Motor neuron (in vitro differentiated cells): Measurements from ENCODE around the gene FAAH. TPM values are rescaled to one million over a fixed set of nuclear protein-coding genes. Genes with fewer than 3 reads are reported as not detected.

Experiments
- ATAC-seq, 8 experiments: fragments of 200-7000 bp; cut with Tn5 transposase; replicated peaks in 6 of 8; 2 replicates each; pipeline ENCODE4 v1.8.0; 2021; ENCODE audit warnings: mild to moderate bottlenecking in 8 of 8, moderate library complexity in 8 of 8
- H3K27ac ChIP-seq, 2 donors: fragments of 250-450 bp; sonication (Bioruptor Pico); 2 replicates each; pipeline ENCODE4 v1.9.0; 2021; ENCODE audit warnings: antibody characterized with exemption in 2 of 2, mild to moderate bottlenecking in 2 of 2, moderate library complexity in 1 of 2
- H3K4me1 ChIP-seq, 2 donors: fragments of 250-450 bp; sonication (Bioruptor Pico); replicated peaks in 1 of 2; 2 replicates each; pipeline ENCODE4 v1.6.1; 2021; ENCODE audit warnings: antibody characterized with exemption in 2 of 2, mild to moderate bottlenecking in 2 of 2, moderate library complexity in 1 of 2
- H3K4me3 ChIP-seq, 5 donors: fragments of 250-450 bp; sonication (Bioruptor Pico); 2 replicates each; pipeline ENCODE4 v1.9.0; 2021; ENCODE audit warnings: antibody characterized with exemption in 5 of 5, mild to moderate bottlenecking in 5 of 5, moderate library complexity in 4 of 5
- WGBS, 10 experiments: fragments of 450-650 bp; shearing (Covaris generic); methylation state at CpG; one replicate each; pipeline ENCODE4 v1.0.0; 2022; 5-methylcytosine and 5-hydroxymethylcytosine counted together
- in situ Hi-C, 9 experiments: fragments of 400-800 bp; cut with MboI; loops; one replicate each; pipeline ENCODE4 v1.15.0; 2021; ENCODE audit warnings: low sequenced_read_pairs in 9 of 9, low pct_unique_long_range_greater_than_20kb in 2 of 9; ENCODE audit not compliant: unreplicated experiment in 9 of 9
- total RNA-seq, 8 experiments: library from RNA; unstranded; fragments of 300-600 nt; gene quantifications; 2 replicates each; pipeline versions ENCODE4 v1.2.3 to v1.2.4, GENCODE V29; 2022

Gene FAAH
- total RNA-seq, 8 experiments from 2014 or later = 1.7 to 10.5 (median 8.3) TPM

DNA sequence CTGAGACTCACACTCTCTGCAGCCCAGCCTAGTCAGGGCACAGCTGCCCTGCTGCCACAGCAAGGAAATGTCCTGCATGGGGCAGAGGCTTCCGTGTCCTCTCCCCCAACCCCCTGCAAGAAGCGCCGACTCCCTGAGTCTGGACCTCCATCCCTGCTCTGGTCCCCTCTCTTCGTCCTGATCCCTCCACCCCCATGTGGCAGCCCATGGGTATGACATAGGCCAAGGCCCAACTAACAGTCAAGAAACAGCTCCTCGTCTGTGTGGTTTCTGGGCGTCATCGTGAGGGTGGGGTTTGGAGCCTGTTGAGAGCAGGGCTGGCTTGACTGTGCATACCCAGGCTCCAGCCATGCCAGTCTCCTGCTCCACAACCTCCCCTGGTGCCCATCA is 19.5 kb downstream of the FAAH start:
- H3K27ac ChIP-seq = no peak overlapping the region

DNA sequence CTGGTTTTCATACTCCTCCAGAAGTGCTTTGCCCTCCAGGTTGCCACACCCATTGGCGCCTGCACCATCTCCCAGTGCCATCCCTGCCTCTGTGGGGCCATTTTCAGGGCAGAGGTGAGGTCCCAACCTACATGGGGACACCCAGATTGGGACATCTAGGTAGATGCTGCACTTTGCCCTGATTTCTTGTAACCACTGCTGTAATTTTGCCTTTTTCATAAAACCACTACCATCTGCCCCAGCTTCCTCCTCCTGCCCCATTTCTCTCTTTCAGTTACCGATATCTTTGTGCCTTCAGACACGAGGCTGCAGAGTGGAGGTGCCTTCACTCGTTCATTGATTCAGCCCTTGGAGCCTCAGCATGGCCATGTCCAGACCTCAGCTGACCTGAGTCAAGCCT is 21.4 kb downstream of the FAAH start:
- no peak for ATAC-seq
- H3K4me3 ChIP-seq = no peak overlapping the region
- in situ Hi-C loops = no loop called here
- H3K27ac ChIP-seq = no peak overlapping the region
- H3K4me1 ChIP-seq = peaks cover 0 to 2% of the 10 kb centered on the region in 2 donors
- 41 to 64% (median 62%) methylated on average over 2 to 3 of the region's 4 CpGs; no CpG with 5 or more reads in 5 of the 10 experiments for WGBS, 10 experiments

More for the DNA sequence above, 19.5 kb downstream of the FAAH start:
- Histone ChIP-seq H3K4me3 (no peak overlapping the region), H3K4me1 (peaks cover 0 to 2% of the 10 kb centered on the region in 2 donors)
- in situ Hi-C loops = no loop called here
- ATAC-seq = peak; percentile 19 to 88 (median 42)
- WGBS, 10 experiments = 44 to 80% (median 56%) methylated on average over 2 to 5 of the region's 7 CpGs; no CpG with 5 or more reads in 7 of the 10 experiments

- in situ Hi-C loops = no loop called here
- Histone ChIP-seq H3K27ac (no peak overlapping the region), H3K4me1 (no peaks in the 10 kb centered on the region), H3K4me3 (no peak overlapping the region)
- WGBS, 10 experiments = 10 to 90% (median 64%) methylated on average over 2 to 6 of the region's 10 CpGs; no CpG with 5 or more reads in 3 of the 10 experiments
- ATAC-seq = no peak
These were observed 24.9 kb downstream of the FAAH start for GRCh38 chr1:46418976-46419375.

- Histone ChIP-seq H3K4me3 (no peak overlapping the region), H3K27ac (no peak overlapping the region), H3K4me1 (peaks cover 0 to 2% of the 10 kb centered on the region in 2 donors)
- in situ Hi-C loops = no loop called here
- ATAC-seq = no peak
- WGBS, 10 experiments = 0 to 100% (median 59%) methylated on average over 1 to 4 of the region's 4 CpGs; no CpG with 5 or more reads in 3 of the 10 experiments
These were observed 26.4 kb downstream of the FAAH start for GRCh38 chr1:46420533-46420915.

DNA sequence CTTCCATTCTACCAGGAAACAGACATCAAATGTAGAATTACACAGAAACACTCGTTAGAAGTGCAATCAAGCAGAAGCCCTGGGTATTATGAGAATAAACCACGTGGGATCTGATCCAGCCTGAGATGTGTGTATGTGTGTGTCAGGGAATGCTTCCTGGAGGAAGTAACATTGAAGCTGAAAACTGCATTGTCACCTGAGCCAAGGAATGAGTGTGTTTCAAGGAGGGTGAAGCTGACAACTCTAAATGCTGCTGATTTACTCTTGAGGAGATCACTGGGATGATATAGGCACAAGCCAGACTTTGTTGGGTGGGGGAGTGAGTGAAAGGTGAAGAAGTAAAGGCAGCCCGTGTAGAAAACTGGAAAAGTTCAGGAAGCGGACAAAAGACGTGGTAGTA is 27.6 kb downstream of the FAAH start:
- Histone ChIP-seq H3K27ac (no peak overlapping the region), H3K4me3 (no peak overlapping the region), H3K4me1 (peaks cover 0 to 2% of the 10 kb centered on the region in 2 donors)
- ATAC-seq = no peak
- 26 to 80% (median 56%) methylated on average over 1 to 5 of the region's 5 CpGs; no CpG with 5 or more reads in 3 of the 10 experiments for WGBS, 10 experiments
- in situ Hi-C loops = no loop called here

DNA sequence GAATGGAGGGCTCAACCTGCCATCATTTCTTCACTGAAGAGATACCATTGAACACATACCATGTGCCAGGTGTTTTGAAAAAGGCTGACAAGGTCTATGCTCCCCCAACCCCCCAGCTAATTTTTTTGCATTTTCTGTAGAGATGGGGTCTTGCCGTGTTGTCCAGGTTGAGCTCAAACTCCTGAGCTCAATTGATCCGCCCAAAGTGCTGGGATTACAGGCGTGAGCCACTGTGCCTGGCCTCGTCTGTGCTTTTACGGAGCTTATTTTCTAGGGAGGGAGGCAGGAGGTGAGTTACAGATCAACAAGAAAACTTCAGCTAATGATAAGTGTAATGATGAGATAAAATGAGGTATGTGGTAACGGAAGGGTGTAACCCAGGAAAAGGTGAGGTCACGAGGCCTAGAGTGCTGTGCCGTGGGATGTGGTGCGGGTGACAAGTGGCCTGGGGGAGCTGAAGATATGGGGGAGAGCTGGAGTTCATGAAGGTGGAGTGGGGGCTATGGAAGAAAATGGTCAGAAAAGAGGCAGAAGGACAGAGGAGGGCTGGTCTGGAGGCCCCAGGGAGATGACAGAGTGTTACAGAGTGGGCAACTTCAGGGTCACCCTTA is 28.2 kb downstream of the FAAH start:
- no peak for ATAC-seq

DNA sequence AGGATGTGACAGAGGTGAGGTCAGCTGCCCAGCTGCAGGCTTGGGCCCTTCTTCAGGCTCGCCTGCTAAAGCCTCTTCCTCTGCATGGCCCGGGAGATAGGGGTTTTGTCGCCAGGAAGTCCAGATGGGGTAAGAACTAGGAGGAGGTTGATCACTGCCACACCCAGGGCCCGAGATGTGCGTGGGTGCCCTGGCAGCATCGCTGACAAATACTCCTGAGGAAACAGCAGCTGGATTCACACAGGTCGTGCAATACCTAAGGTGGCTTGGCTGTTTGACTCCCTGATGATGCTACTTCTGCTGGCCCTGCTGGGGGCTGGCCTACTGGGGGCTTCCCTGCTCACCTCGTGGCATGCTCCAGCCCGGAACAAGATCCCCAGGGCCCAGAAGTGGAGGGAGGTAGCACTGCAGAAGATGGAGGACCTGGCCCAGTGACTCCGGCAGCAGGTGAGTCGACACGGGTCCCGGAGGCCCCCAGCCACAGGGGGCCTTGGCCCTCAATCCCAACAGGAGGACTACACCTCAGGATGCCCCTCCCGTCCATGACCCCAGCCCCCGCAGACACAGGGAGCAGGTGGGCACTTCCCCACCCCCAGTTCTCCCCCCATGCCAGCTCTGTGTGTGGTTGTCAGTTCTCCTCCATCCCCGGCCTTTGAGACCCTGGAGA is 29.6 kb downstream of the FAAH start:
- ATAC-seq = no peak
- in situ Hi-C loops = no loop called here
- WGBS, 10 experiments = 0 to 96% (median 60%) methylated on average over 1 to 12 of the region's 16 CpGs; no CpG with 5 or more reads in 3 of the 10 experiments

More for the DNA sequence above, 28.2 kb downstream of the FAAH start:
- in situ Hi-C loops = no loop called here
- Histone ChIP-seq H3K27ac (no peak overlapping the region), H3K4me1 (peaks cover 0 to 2% of the 10 kb centered on the region in 2 donors), H3K4me3 (no peak overlapping the region)
- 33 to 100% (median 82%) methylated on average over 1 to 9 of the region's 9 CpGs for WGBS, 10 experiments

DNA sequence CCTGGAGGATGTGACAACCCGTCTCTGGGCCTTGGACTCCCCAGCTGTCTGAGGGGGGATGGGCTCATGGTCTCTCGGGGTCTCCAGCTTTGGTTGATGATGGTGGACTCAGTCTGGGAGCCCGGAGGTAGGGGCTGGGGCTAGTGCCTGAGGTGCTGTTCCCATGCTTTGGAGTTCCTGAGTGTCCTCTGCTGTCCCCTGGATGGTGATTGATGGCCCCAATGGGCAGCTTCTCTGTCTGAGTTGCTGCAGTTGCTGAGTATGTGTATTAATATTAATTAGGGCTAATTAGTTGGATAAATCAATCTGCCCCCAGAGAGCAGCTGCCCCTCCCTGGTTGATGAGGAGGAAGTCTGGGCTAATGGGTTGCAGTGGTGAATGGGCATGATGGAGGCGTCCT is 30.6 kb downstream of the FAAH start:
- ATAC-seq = peak in 3 of 8 experiments; percentile 23 to 39 (median 38)
- in situ Hi-C loops = loop anchor here in 7 of 9 experiments (25.0 kb wide), 2 partner anchors 113 to 288 kb away; partner anchors contain the start of gene EFCAB14 (in 2 of the 7)
- Histone ChIP-seq H3K27ac (no peak overlapping the region), H3K4me3 (no peak overlapping the region), H3K4me1 (peaks cover 0 to 2% of the 10 kb centered on the region in 2 donors)
- WGBS, 10 experiments = 50 to 82% (median 71%) methylated on average over 1 to 3 of the region's 4 CpGs; no CpG with 5 or more reads in 5 of the 10 experiments

More for the DNA sequence above, 29.6 kb downstream of the FAAH start:
- no peak overlapping the region for H3K4me3 ChIP-seq
- no peak overlapping the region for H3K27ac ChIP-seq
- peaks cover 0 to 2% of the 10 kb centered on the region in 2 donors for H3K4me1 ChIP-seq

DNA sequence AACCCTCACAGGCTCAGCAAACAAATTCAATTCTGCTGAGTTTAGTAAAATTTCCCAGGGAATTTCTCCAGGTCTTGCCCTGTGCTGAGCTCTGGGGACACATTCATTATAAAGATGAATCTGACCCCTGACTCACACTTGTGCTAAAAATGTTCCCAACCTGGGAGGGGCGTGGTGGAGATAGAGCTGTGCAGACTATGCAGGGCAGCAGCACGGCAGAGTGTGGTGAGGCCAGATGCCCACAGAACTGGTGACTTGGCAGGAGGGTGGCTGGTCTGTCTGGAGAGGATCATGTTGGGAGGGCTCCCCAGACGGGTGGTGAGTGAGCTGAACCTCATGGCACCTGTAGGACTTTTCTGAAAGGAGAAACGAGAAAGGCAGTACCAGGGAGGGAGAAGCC is 31.6 kb downstream of the FAAH start:
- in situ Hi-C loops = loop anchor here in 7 of 9 experiments (25.0 kb wide), 2 partner anchors 112 to 287 kb away; partner anchors contain the start of gene EFCAB14 (in 2 of the 7)
- 8 to 78% (median 52%) methylated on average over 1 to 4 of the region's 4 CpGs; no CpG with 5 or more reads in 4 of the 10 experiments for WGBS, 10 experiments
- Histone ChIP-seq H3K27ac (no peak overlapping the region), H3K4me3 (no peak overlapping the region), H3K4me1 (peaks cover 0 to 2% of the 10 kb centered on the region in 2 donors)
- ATAC-seq = peak in 4 of 8 experiments; percentile 36 to 66 (median 64)

DNA sequence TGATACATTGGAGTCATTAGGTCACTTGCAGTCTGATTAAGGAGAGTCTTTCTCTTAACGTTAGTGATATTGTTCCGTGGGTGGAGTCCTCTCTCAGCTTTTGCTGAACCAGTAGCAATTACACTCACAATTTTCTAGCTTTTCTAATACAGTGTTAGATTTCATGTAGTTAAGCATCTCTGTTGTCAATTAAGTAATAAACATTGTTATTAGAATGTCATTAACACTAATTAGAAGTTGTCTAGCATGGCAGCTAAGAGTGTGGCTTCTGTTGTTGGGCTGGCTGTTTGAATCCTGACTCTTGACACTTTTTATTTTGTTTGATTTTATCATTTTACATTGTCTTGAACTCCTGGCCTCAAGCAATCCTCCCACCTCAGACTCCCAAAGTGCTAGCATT is 33.4 kb downstream of the FAAH start:
- in situ Hi-C loops = loop anchor here in 7 of 9 experiments (25.0 kb wide), 2 partner anchors 110 to 285 kb away; partner anchors contain the start of gene EFCAB14 (in 2 of the 7)
- Histone ChIP-seq H3K4me1 (peaks cover 0 to 2% of the 10 kb centered on the region in 2 donors), H3K4me3 (no peak overlapping the region), H3K27ac (no peak overlapping the region)
- 10 to 100% (median 68%) methylated on average over 1 to 2 of the region's 2 CpGs; no CpG with 5 or more reads in 3 of the 10 experiments for WGBS, 10 experiments
- ATAC-seq = no peak

DNA sequence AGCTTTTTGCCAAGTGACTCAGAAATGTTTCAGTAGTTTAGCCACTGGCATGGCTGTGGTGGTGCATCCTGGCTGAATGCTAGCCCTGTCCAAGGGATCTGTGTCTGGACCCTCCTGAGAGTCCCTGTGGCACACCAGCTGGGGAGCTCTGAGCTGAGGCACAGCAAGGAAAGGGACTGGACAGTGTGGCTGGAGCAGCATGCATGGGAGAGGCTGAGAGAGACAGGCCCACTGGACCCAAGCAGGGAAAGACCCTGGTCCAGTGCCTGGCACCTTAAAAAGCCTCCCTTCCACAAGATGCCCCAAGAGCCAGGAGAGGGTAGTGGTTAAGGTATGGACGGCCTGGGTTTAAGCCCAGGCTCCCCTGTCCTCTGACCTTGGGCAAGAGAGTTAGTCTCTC is 35.3 kb downstream of the FAAH start:
- Histone ChIP-seq H3K27ac (no peak overlapping the region), H3K4me3 (no peak overlapping the region), H3K4me1 (peaks cover 0 to 2% of the 10 kb centered on the region in 2 donors)
- 36 to 70% (median 67%) methylated on average over 1 of the region's 1 CpG; no CpG with 5 or more reads in 7 of the 10 experiments for WGBS, 10 experiments
- ATAC-seq = no peak
- in situ Hi-C loops = loop anchor here in 7 of 9 experiments (25.0 kb wide), 2 partner anchors 108 to 283 kb away; partner anchors contain the start of gene EFCAB14 (in 2 of the 7)

DNA sequence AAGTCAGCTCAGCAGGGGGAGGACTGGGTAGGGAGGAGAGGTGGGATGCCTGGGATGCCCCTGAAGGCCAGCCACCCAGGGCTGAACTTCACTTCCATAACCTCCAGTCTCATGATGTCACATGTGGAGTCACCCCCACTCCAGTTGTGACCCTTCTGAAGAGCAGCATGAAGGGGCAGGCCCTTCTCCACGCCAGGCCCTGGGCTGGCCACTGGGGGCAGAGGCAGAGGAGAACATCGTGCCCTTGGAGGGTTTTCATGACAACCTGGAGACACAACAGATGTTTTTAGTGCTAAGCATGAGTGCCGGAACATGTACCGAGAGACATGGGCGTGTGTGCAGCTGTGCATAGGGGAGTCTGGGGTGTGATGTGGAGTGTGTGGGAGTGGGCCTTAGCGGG is 37.6 kb downstream of the FAAH start:
- in situ Hi-C loops = loop anchor here in 7 of 9 experiments (25.0 kb wide), 2 partner anchors 106 to 281 kb away; partner anchors contain the start of gene EFCAB14 (in 2 of the 7)
- no peak overlapping the region for H3K27ac ChIP-seq
- no peaks in the 10 kb centered on the region for H3K4me1 ChIP-seq
- 36 to 92% (median 72%) methylated on average over 1 to 5 of the region's 6 CpGs; no CpG with 5 or more reads in 4 of the 10 experiments for WGBS, 10 experiments
- peak in 1 of 8 experiments; percentile 47 for ATAC-seq
- H3K4me3 ChIP-seq = no peak overlapping the region
